ENCODE results near the gene SCGB1D1. TPM values are rescaled to one million over a fixed set of nuclear protein-coding genes. Genes with fewer than 3 reads are reported as not detected.
"Not testable (repeated sequence)": the region's sequence is repeated elsewhere in the genome, so short reads cannot be mapped to it uniquely, and the experiment has no call there.

SCGB1D1 gene
- total and polyA plus RNA-seq, 2 of the 8 experiments (the other 6 are each of a cell fraction or from before 2014, with no cell fraction given): not detected

DNA sequence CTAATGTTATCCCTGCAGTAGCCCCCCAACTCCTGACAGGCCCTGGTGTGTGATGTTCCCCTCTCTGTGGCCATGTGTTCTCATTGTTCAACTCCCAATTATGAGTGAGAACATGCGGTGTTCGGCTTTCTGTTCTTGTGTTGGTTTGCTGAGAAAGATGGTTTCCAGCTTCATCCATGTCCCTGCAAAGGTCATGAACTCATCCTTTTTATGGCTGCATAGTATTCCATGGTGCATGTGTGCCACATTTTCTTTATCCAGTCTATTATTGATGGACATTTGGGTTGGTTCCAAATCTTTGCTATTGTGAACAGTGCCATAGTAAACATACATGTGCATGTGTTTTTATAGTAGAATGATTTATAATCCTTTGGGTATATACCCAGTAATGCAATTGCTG is 7.4 kb downstream of the SCGB1D1 start:
- H3K27me3 ChIP-seq (replicated peaks in 1 of 4; ENCODE audit: control insufficient read depth in 3 of 4, extremely low read depth in 1 of 4, insufficient read depth in 3 of 4, low read length in 3 of 4); DNase-seq (ENCODE audit: low read depth in 1 of 2, low spot score in 2 of 2); H3K4me3 ChIP-seq (ENCODE audit: extremely low read depth in 1 of 4, insufficient read depth in 2 of 4, low read depth in 3 of 4, low read length in 4 of 4); H2BK20ac ChIP-seq (ENCODE audit: low read length); H2AFZ ChIP-seq (ENCODE audit: low read length); H2AK5ac ChIP-seq (ENCODE audit: low read depth, low read length); H3K23ac ChIP-seq (ENCODE audit: insufficient read length); H3K56ac ChIP-seq (replicated peaks; ENCODE audit: insufficient read length, low read depth, low read length); H3K4me1 ChIP-seq (replicated peaks in 1 of 4; ENCODE audit: control insufficient read depth in 3 of 4, insufficient read depth in 4 of 4, low read length in 3 of 4); H4K5ac ChIP-seq (ENCODE audit: insufficient read length, low read depth, low read length); POLR2A ChIA-PET (ENCODE audit: partially characterized antibody); FAIRE-seq; H3K9ac ChIP-seq (replicated peaks in 1 of 4; ENCODE audit: extremely low read depth in 1 of 4, low read depth in 3 of 4, low read length in 3 of 4); H2BK5ac ChIP-seq (ENCODE audit: low read depth, low read length); H3K79me1 ChIP-seq (ENCODE audit: low read depth, low read length); H3K9me3 ChIP-seq (ENCODE audit: insufficient read depth in 2 of 2, low read depth in 1 of 2, low read length in 1 of 2); H4K8ac ChIP-seq (ENCODE audit: extremely low read depth, insufficient read depth, low read length); H2BK15ac ChIP-seq (ENCODE audit: low read length); H3K27ac ChIP-seq (ENCODE audit: low read depth, low read length); H3K14ac ChIP-seq (ENCODE audit: insufficient read length); H3K18ac ChIP-seq (ENCODE audit: extremely low read depth, low read length); H3K4ac ChIP-seq (replicated peaks; ENCODE audit: insufficient read length, low read depth, low read length); H4K91ac ChIP-seq (replicated peaks; ENCODE audit: insufficient read length, low read length); H3K36me3 ChIP-seq (ENCODE audit: control insufficient read depth in 2 of 4, insufficient read depth in 4 of 4, low read length in 3 of 4); H4K20me1 ChIP-seq (replicated peaks in 1 of 2; ENCODE audit: control insufficient read depth in 1 of 2, insufficient read depth in 2 of 2, low read length in 2 of 2); H2BK12ac ChIP-seq (ENCODE audit: low read depth, low read length); H2BK120ac ChIP-seq (replicated peaks; ENCODE audit: low read depth, low read length); H3K4me2 ChIP-seq (ENCODE audit: insufficient read depth in 1 of 2, low read depth in 2 of 2, low read length in 2 of 2); H3K79me2 ChIP-seq (ENCODE audit: control insufficient read depth in 1 of 2, insufficient read depth in 2 of 2, low read length in 2 of 2); H3K23me2 ChIP-seq (ENCODE audit: low read depth, low read length): not testable (repeated sequence)
- CTCF ChIA-PET (ENCODE audit: partially characterized antibody): interaction anchor here (2.0 kb wide), 1 partner anchor 26 kb away, joined by 5 read pairs; no protein-coding TSS in a partner anchor
- 87% methylated on average over 2 of the region's 2 CpGs; no CpG with 5 or more reads in 1 of the 2 experiments for WGBS, 2 experiments (ENCODE audit: extremely low coverage in 1 of 2, insufficient coverage in 1 of 2, insufficient read length in 1 of 2, insufficient replicate concordance in 2 of 2, low coverage in 1 of 2, low lambda C conversion rate in 2 of 2, missing lambda C conversion rate in 1 of 2)

Data from H1 (cell line).